Jurkat, Clone E6-1 (cell line): ENCODE data around the gene B3GALNT1.

Experiments used
- DNase-seq: peaks from one replicate; pipeline ENCODE4 v3.0.0-alpha.2; 2011; ENCODE audit warnings: low read depth, low spot score
- H3K4me3 ChIP-seq: 2 replicates; pipeline ENCODE4 v1.5.1; 2011; ENCODE audit warnings: mild to moderate bottlenecking, low read length, control low read depth, moderate library complexity

The B3GALNT1 gene

DNA sequence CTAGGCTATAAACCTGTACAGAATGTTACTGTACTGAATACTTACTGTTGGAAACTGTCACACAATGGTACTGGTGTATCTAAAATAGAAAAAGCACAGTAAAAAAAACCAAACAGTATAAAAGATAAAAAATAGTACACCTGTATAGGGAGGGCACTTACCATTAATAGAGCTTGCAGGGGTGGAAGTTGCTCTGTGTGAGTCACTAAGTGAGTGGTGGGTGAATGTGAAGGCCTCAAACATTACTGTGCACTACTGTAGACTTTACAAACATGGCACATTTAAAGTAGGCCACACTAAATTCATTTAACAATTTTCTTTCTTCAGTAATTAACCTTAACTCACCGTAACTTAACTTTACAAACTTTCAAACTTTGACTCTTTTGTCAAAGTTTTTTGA, 22.0 kb downstream of the B3GALNT1 start:
- DNase-seq: no peak
- H3K4me3 ChIP-seq: no peak overlapping the region

DNA sequence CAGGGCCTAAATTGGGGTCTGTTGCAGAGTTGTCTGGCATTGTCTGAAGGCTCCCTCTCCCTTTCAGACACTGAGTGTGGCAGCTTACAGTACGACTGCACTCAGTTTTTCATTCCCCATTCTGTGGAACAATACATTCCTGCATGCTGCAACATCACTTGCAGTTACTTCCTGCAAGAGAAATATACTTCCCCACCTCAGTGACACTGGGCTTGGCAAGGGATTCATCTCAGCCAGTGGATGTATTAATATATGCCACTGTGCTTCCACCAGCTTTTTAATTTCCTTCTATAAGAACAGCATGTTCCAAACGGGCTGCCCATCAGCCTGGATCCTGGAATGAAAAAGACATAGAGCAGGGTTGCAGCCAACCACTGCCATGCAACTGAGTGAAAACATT, 23.1 kb downstream of the B3GALNT1 start:
- no peak overlapping the region for H3K4me3 ChIP-seq

DNA sequence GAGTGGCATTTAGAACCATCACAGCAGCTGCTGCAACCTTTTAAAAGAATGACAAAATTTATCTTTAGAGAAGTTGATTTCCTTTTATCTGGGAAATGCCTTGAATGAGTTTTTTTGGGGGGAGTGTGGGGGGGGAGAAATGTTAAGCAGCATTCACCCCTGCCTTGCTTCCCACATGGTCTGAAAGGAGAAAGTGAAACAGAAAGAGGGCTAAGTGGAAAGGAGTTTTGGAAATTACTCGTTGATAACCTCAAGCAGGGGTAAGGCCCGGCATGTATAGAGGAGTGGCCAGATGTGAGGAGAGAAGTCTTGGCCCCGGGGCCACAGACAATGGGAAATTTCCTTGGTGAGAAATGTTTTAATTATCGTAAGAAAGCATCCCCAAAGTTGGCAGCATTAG, 23.5 kb downstream of the B3GALNT1 start:
- H3K4me3 ChIP-seq: no peak overlapping the region
- DNase-seq: no peak

More for the DNA sequence above, 23.1 kb downstream of the B3GALNT1 start:
- DNase-seq: no peak

DNA sequence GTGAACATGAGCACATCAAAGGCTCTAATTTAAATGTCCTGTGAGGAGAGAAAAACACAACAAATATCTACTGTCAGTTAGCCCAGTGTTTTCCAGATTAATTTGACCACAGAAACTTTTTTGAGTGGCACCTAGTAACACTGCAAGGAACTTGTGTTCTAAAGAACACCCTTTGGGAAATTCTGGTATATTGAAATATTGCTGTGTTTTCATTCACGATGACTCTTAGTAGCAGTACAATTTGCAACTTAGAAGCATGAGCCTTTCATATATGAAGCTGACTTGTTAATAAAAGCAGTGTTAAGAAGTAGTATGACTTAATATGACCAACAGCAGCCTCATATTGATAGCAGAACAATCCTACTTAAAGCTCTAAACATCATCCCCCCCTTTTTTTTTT, 32.0 kb downstream of the B3GALNT1 start:
- DNase-seq: no peak
- H3K4me3 ChIP-seq: no peak overlapping the region

DNA sequence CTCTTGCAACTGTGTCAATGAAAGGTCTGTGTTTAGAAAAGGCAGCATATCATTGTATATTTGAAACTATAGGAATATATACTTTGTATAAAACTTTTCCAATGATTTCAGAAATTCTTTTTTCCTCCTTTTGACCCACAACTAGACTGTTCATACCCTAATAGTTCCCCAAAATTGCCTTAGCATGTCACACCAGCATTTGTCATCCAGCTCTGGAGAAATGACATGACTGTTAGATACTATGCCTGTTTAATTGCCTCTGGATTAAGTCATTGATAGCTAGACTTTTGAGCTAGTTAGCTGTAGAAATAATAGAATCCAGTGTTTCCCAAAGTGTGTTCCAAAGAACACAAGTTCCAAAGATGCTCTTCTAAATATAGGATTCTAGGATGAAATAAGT, 32.4 kb downstream of the B3GALNT1 start:
- no peak overlapping the region for H3K4me3 ChIP-seq

DNA sequence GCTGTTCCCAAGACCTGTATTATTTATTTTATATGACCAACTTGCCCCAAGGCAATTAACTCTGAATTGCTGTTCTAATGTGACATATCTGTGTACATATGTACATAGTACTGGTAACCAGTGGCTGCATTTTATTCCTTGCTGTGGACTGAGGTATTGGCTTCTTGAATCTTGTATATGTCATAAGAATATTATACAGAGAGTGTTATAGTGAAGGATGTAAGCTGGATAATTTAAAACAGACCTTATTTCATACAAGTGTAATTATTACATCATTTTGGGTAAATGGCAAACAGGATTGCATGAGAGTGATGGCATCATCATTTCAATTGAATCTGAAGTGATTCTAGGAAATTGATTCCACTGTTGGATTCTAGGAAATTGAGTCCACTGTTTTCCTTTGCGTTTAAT, 32.9 kb downstream of the B3GALNT1 start:
- H3K4me3 ChIP-seq: no peak overlapping the region
- no peak for DNase-seq

More for the DNA sequence above, 32.4 kb downstream of the B3GALNT1 start:
- no peak for DNase-seq

DNA sequence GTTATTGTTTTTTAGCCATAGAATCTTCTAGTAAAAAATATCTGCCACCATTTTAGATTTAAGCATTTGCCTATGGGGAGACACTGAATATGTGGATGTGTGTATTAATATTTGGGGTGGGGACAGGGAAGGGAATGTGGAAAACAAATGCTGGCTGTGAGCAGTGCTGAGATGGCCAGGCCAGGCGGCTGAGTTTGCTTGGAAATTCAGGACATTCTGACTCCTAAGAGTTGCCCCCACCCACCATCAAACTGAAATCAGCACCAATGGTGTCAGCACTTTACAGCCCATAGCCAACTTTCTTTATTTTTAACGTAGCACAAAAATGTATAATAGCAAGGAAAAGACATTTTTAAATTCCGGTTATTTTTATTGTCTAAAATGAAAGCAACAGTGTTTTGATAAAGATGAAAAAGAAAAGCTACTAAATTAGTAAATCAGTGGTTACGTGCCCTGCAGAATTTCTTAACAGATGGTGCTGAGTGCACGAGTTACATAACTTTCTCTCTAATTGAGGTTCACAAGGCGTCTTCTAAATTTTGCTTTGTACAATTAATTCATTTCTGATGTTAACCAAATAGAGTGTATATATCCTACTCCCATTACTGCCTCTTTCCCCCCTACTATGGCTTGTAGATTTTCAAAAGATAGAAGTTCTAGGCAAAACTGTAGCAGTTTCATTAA, 34.0 kb downstream of the B3GALNT1 start:
- H3K4me3 ChIP-seq: no peak overlapping the region
- DNase-seq: no peak

DNA sequence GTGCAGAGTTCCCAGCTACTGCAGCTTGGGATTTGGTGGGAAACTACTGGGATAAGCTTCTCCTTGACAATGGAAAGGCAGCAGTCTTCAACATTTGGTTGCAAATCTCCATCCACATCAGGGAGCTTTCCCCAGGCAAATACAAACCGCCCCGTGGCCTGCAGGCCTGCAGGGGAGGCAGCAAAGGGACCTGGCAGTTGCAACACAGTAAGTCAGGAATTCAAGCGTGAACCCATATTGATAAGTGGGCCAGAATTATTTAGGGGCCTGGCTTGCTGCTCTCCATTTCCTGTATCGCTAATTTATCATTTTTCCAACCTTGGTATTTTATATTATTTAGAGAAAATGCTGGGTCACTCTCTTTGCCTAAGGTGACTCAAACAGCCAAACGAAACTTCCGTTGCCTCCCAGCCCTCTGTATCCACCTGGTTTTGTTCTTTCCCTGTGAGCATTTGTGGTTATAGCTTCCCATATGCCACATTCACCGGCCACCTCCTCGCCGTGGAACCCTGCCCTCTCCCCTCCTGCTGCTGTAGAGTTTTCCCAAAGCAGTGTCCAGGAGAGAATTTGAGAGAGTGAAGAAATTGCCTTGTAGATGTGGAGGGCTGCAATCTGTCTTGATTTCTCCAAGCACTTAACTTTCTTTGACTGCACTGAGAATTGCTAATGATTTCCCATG, 34.8 kb downstream of the B3GALNT1 start:
- DNase-seq: no peak
- no peak overlapping the region for H3K4me3 ChIP-seq

DNA sequence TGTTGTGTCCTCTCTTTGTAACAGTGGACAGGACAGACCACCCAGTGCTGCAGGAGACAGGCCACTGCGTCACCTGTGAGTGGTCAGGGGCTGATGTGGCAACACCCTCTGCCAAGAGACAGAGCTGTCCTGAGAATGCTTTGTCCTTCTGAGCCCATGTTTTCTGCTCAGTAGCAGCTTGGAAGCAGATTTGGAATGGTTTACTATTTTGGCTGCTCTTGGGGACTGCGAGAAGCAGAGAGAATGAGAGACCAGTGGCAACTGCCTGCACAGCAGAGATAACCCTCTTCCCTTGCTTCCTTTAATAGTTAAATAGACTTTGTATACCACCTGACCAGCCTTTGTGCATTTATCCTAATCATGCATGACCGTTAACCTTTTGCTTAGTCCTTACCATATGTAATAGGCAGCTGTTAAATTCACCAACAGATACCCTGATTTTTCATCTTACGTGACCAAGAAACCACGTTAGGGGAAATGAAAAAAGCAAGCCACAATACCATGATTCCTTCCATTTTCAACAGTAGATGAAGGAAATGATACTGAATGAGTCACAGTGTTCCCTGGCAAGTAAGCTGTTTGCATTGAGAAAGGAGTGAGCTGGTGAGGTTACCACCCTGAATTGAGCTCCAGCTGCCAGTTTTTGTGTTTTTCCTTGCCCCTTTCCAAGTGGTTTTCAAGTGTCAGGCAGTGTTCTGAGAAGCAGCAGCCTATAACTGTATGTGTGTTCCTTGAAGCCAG, 35.5 kb downstream of the B3GALNT1 start:
- H3K4me3 ChIP-seq: no peak overlapping the region
- peak; percentile 33 for DNase-seq

DNA sequence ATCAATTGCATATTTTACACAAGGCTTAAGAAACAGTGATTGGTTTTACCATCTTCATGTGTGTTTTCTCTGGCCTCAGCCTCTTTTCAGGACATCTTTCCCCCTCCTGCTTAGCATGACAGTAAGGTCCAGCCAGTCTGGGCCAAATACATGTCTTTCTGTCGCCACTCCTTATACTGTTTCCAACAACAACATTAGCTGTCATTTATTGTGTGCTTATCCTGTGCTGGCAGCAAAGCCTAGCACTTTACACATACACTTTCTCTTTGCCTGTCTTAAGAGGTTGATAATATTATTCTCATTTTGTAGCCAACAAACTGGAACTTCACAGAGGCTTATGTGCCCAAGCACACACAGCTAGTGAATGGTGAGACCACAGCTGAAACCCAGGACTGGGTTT, 37.8 kb downstream of the B3GALNT1 start:
- no peak overlapping the region for H3K4me3 ChIP-seq
- DNase-seq: no peak

DNA sequence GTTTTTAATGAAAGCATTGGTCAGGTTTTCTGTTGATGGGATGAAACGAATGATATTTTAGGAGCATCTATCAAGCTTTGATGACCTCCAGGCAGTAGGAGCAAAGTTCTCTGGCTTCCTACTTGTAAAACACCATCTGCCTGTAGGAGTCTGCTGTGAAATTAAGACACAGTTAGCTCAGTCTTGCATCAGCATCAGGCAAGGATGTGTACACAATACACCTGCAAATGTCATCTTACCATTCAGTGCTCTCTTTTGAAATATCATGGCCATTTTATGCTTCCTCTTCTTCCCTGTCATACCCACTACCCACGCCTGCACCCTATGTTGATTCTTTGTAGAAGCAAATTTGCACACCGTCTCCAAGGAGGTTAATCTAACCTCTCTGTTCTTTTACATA, 38.2 kb downstream of the B3GALNT1 start:
- no peak overlapping the region for H3K4me3 ChIP-seq
- DNase-seq: no peak

DNA sequence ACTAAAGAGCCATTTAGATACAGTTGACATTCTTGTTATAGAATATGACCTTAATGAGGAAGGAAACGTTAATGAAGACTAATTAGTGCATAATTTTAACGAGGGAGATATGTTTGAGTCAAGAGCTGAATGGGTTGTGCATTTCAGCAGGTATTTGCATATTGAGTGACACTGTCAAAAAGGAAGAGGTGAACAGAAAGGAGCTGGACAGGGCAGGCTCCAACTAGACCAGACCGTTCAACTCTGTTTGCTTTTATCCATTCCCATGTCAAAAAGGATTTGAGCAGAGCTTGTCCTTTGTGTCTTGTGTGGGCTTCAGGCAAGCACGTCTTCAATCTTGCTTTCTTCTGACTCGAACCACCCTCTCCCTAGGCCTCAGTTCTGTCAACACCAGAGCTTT, 40.7 kb downstream of the B3GALNT1 start:
- DNase-seq: no peak
- no peak overlapping the region for H3K4me3 ChIP-seq

DNA sequence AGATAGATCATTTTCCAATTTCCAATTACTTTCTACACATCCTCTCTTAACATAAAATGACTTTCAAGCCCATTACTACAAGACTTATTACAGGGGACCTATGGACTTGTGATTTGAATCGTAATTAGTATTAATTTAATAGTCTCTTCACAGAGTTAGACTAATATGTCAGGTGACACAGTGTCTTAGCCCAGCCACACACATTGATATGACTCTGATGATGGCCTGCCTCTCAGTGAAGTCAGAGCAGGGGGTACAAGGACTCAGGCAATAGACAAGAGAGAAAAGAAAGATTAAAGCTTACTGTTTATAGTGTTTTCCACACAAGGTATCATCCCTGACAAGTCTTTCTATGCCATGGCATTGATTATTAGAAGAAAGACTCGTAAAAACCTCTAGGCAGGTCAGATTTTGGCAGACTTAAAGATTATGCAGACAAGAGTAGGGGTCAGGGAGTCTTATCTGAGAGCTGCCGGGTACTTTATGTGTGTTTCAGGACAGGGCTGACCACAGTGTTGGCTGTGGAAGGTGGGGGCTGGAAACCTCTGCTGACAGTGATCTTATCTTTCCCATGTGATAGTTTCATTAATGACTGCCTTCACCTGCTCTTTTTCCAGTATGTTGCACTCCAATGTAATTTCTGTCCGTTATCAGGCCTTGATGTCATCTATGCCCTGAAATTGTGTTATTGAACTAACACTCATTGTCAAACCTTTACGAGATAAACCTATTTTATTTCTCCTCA, 50.1 kb downstream of the B3GALNT1 start:
- DNase-seq: no peak

DNA sequence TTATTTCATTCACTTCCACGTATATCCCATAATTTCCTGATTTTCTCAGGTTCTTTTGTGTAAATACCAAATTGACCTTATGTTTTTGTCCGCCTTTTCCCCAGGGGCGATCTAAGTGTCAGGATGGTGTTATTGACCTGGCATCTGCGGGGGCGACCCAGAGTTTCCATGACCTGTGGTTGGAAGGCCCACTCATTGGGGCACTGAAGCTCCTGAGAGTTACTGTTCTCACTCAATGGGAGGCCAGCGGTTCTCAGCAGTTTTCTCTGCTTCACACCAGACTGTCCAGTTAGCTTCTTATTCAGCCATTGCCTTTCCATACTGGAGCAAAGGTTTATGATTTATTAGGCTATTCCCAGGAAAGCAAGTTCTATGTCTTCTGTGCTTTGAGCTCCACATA, 53.3 kb downstream of the B3GALNT1 start:
- DNase-seq: no peak
- H3K4me3 ChIP-seq: no peak overlapping the region

More for the DNA sequence above, 50.1 kb downstream of the B3GALNT1 start:
- no peak overlapping the region for H3K4me3 ChIP-seq

DNA sequence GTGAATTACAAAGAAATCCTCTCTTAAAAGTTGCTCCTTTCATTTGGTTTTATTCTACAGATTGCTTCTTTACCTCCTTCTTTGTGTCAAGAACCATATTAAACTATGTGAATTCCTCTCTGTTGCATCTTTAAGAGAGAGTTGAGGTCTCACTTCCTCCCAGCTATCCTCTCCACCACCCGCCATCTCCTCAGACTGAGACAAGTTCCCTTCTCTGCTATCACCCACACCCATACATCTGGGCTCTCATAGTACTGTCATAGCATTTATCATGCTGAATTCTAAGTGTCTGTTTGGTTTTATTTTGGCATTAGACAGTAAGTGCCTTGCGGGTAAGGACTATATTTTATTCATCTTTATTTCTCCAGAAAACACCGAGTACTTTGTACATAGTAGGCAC, 54.2 kb downstream of the B3GALNT1 start:
- DNase-seq: no peak
- H3K4me3 ChIP-seq: no peak overlapping the region

DNA sequence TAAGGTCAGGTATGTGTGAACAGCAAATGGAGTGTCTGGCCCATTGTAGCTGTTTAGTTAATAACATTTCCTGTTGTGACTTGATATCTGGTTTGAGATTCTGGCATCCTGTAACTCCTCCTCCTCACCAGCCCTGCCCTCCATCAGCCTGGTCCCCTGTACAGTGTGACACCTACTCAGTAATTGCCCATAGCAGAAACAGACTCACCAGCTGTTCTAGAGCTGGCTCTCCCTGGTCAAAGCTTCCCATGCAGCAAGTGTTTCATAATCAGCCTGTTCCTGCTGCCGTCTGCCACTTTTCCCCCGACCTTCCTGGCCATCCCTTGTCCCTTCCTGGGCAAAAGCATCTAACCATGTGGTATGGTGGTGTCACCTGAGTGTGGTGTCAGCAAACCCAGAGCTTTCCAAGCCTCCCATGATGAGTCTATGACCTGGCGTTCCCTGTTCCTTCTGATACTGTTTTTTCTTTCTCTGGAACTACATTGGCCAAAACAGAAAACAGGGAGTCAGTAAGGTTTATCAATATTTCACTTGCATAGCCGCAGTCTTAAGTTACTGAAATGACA, 55.4 kb downstream of the B3GALNT1 start:
- no peak overlapping the region for H3K4me3 ChIP-seq
- no peak for DNase-seq

DNA sequence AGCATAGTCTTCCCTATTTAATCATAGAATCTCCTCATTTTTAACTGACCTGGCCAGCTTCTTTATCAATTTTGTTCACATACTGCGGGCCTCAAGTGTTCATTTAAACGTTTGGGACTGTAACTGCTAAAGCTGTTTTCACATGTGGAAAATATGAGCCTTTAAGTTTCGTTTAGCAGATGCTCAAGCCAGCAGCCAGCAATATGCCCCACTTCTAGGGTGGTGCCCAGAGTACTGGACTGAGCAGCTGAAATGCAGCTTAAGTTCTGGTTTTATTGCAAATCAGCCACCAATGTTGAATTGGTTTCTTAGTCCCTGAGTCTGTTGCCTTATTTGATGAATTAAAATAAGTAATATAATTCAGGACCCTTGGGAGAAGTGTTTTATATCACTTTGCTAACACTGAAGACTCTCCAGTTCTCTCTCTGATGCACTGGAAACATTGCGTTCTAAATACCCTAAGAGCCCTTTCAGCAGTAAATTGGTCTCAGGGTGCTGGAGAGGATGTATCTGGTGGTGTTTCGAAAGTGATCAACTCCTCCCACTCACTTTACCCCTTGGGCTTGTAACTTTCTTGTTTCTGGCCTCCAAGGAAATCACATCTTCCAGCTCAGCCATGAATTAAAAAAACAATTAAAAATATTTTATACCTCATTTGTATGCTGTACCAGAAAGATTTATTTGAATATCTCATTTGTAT, 61.7 kb downstream of the B3GALNT1 start:
- no peak overlapping the region for H3K4me3 ChIP-seq
- no peak for DNase-seq

DNA sequence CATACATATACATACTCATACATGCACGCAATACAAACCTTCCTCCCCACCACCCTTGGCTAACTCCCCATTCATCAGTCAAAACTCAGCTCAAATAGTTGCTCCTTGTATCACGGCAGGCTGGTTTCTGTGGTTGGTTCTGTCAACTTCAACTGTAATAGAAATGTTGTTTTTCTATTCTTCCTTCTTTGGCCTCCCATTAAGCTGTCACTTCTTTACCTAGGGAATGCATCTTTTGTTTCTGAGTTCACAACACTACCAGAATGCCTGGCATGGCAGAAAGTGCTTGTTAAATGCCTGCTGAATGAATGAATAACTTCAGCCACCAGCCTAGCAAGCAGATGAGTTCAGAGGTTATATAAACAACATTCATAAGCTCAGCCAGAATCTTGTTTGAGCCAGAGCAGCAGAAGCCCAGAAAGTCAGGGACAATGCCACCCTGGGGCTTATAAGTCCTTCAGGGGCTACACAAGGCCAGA, 63.1 kb downstream of the B3GALNT1 start:
- DNase-seq: no peak
- no peak overlapping the region for H3K4me3 ChIP-seq

DNA sequence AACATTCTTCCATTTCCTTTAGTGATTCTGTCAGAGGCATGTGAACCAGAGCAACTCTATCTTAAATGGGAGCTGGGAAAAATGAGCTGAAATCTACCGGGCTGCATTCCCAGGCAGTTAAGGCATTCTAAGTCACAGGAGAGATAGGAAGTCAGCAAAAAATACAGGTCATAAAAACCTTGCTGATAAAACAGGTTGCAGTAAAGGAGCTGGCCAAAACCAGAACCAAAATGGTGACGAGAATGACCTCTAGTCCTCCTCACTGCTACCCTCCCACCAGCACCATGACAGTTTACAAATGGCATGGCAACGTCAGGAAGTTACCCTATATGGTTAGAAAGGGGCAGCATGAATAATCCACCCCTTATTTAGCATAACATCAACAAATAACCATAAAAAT, 66.4 kb downstream of the B3GALNT1 start:
- H3K4me3 ChIP-seq: no peak overlapping the region
- DNase-seq: no peak
